Liver (tissue), 3 donors: Measurements from ENCODE around the gene ARHGEF16.

Experiments
- CTCF ChIP-seq: fragments of 150-350 bp; IDR thresholded peaks from 2 replicates; pipeline ENCODE4 v1.5.1; 2017; ENCODE audit warnings: improper control_type of control experiment, low read depth, low read length; ENCODE audit not compliant: missing input control
- EGR1 ChIP-seq, 2 donors: IDR thresholded peaks; 2 replicates each; pipeline ENCODE4 v1.6.1; 2016 to 2018; ENCODE audit warnings: antibody characterized with exemption in 2 of 2, low read depth in 2 of 2
- FOXA1 ChIP-seq: IDR thresholded peaks from 2 replicates; pipeline ENCODE4 v1.6.1; 2016; ENCODE audit warnings: antibody characterized with exemption
- JUND ChIP-seq, 2 donors: IDR thresholded peaks; 2 replicates each; pipeline ENCODE4 v1.6.1; 2016; ENCODE audit warnings: antibody characterized with exemption in 2 of 2
- MAX ChIP-seq: IDR thresholded peaks from 2 replicates; pipeline ENCODE4 v1.6.1; 2016; ENCODE audit warnings: antibody characterized with exemption
- NR2F2 ChIP-seq: IDR thresholded peaks from 2 replicates; pipeline ENCODE4 v1.6.1; 2016; ENCODE audit warnings: antibody characterized with exemption
- REST ChIP-seq: IDR thresholded peaks from 2 replicates; pipeline ENCODE4 v1.6.1; 2016; ENCODE audit warnings: antibody characterized with exemption, mild to moderate bottlenecking
- SP1 ChIP-seq: IDR thresholded peaks from 2 replicates; pipeline ENCODE4 v1.6.1; 2018; ENCODE audit warnings: antibody characterized with exemption, mild to moderate bottlenecking
- TAF1 ChIP-seq: conservative IDR thresholded peaks from 2 replicates; pipeline ENCODE4 v1.6.1; 2016; ENCODE audit warnings: antibody characterized with exemption, mild to moderate bottlenecking
- ZBTB33 ChIP-seq: IDR thresholded peaks from 2 replicates; pipeline ENCODE4 v1.6.1; 2016; ENCODE audit warnings: antibody characterized with exemption
- donor health status: healthy.
- donor health status: healthy.

GRCh38 chr1:3410142-3410925, 44.1 kb upstream of the ARHGEF16 start:
- peak; percentile 23 for TF ChIP-seq CTCF
- TF ChIP-seq TAF1, result no peak
- TF ChIP-seq SP1, result no peak
- TF ChIP-seq REST, result no peak
- no peak for TF ChIP-seq FOXA1
- TF ChIP-seq JUND (IDR thresholded peaks at IDR 0.05), result no peak
- no peak for TF ChIP-seq NR2F2
- no peak for TF ChIP-seq MAX
- TF ChIP-seq EGR1 (IDR thresholded peaks at IDR 0.05; ENCODE audit: low read depth in 2 of 2), result no peak
- no peak for TF ChIP-seq ZBTB33
